ENCODE measurements around the gene JUN.
"Not testable (repeated sequence)": the region's sequence is repeated elsewhere in the genome, so short reads cannot be mapped to it uniquely, and the experiment has no call there.

GRCh38 chr1:58801286-58801685 lies 17.4 kb upstream of the JUN start:
- not testable (repeated sequence) for TF ChIP-seq POLR2A (IDR thresholded peaks at IDR 0.05; ENCODE audit: low read length); EHMT2 (IDR thresholded peaks at IDR 0.05; ENCODE audit: low read depth); ZSCAN20 (CRISPR knock-in tag; IDR thresholded peaks at IDR 0.05); PBX3 (IDR thresholded peaks at IDR 0.05); EP300 (IDR thresholded peaks at IDR 0.05); HMGXB4 (CRISPR knock-in tag; IDR thresholded peaks at IDR 0.05; ENCODE audit: borderline replicate concordance)
